HG02798 (cell line): ENCODE results near the gene FSD2.
A peak's percentile ranks its signal among the peaks of the same experiment; 100 is the strongest.
"Not testable (repeated sequence)": the region's sequence is repeated elsewhere in the genome, so short reads cannot be mapped to it uniquely, and the experiment has no call there.

ENCODE experiments used
- ATAC-seq: cut with Tn5 transposase; IDR thresholded peaks from one replicate; pipeline ENCODE4 v1.9.1; 2021; ENCODE audit warnings: mild to moderate bottlenecking; ENCODE audit not compliant: unreplicated experiment, poor library complexity

FSD2 gene

DNA sequence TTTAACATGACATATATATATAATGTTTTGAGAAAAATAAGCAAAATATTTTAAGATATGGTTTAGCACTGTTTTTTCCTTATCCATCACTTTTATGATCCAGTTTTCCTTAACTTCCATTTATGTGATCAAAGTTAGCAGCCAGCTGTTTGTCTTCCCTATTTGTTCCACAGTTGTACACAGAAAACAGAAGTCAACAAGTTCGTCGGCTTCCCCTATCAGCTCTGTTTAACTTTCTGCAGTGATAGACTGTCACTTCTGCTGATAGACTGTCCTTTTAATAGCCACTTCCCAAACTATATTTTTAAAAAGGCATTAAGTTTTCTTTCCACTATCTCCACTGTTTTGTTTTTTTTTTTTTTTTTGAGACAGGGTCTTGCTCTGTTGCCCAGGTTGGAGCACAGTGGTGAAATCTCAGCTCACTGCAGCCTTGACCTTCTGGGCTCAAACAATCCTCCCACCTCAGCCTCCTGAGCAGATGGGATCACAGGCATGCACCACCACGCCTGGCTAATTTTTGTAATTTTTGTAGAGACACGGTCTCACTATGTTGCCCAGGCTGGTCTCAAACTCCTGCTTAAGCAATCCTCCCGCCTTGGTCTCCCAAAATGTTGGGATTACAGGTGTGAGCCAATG is 7.2 kb downstream of the FSD2 start:
- ATAC-seq: no peak

DNA sequence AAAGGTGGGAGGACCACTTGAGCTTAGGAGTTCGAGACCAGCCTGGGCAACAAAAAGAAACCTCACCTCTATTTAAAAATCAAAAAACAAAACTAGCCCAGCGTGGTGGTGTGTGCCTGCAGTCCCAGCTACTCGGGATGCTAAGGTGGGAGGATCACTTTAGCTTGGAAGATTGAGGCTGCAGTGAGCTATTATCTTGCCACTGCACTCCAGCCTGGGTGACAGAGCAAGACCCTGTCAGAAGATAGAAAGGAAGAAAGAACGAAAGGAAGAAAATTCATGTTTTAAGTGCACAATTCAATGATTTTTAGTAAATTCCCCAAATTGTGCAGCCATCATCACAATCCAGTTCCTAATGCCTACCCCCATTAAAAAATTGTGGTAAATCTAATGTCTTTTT is 7.8 kb downstream of the FSD2 start:
- ATAC-seq: no peak

DNA sequence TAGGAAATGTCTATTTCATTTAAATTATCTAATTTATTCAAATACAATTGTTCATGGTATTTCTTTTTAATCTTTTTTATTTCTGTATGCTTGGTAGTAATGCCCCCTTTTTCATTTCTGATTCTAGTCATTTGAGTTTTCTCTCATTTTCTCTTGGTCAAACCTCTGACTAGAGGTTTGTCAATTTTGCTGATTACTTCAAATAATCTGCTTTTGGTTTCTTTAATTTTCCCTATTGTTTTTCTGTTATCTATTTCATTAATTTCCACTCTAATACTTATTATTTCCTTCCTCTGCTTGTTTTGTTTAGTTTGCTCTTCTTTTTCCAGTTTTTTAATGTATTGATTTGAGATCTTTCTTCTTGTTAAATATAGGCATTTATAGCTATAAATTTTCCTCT is 12.1 kb downstream of the FSD2 start:
- no peak for ATAC-seq

DNA sequence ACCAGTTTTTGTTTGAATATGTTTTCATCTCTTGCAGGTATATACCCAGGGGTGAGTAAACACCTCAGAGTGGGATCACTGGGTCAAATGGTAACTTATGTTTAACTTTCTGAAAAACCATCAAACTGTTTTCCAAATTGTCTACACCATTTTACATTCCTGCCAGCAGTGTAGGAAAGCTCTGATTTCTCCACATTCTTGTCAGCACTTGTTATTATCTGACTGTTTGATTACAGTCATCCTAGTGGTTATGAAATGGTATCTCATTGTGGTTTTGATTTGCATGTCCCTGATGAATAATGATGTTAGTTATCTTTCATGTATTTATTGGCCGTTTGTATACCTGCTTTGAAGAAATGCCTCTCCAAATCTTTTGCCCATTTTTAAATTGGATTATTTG is 13.8 kb downstream of the FSD2 start:
- ATAC-seq: no peak

DNA sequence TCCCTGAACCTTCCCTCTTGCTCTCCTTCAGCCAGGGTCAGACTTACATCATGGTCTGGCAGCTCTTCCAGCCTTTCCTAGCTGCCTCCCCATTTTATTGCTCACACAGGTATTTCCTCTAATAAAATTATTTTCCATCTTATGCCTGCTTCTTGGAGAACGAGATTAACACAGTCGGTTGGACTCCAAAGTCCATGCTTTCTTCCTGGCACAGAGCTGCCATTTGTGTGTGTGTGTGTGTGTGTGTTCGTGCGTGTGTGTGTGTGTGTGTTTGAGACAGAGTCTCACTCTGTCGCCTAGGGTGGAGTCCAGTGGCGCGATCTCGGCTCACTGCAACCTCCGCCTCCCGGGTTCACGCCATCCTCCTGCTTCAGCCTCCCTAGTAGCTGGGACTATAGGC is 15.5 kb downstream of the FSD2 start:
- ATAC-seq: no peak

DNA sequence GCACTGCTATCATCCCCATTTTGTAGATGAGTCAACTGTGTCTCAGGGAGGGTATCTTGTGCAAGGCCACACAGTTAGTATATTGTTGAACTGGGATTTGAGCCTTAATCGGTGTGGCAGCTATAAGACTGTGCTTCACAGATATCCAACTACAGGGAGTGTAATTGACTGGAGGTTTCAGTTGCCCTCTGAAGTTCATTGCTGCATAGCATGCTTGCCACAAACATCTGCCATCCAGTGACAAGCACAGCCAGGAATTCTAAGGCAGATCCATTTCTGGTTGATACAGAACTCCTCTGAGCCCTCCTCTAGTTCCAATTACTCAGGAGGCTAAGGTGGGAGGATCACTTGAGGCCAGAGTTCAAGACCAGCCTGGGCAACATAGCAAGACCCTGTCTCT is 16.4 kb downstream of the FSD2 start:
- no peak for ATAC-seq

DNA sequence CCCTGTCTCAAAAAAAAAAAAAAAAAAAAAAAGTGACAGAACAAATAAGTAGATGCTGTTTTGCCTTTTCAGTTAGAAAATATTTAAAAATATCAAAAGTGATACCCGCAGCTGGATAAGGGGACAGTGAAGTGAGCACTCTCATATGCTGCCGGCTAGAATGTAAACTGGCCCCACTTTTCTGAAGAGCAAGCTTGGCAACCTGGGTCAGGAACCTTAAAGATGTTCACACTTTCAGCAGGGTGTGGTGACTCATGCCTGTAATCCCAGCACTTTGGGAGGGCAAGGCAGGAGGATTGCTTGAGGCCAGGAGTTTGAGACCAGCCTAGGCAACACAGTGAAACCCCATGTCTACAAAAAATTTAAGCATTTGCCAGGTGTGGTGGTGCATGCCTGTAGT is 17.4 kb downstream of the FSD2 start:
- no peak for ATAC-seq

DNA sequence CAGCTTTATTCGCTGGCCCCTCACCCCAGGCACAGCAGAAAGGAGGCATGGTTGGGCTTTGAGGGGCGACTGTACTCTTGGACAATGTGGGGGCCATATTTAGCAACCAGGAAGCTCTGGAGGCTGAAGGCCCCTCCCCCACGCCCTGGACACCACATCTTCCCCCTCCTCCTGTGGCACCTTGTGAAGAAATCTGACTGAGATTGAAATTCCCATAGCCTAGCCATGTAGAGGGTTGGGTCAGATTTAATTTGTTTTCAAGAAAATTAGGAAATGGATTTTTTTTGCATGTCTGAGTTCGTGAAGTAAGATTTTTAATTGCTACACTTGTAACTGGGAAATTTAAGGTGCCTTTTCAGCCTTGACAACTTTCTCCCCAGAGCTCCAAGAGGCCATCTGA is 24.5 kb downstream of the FSD2 start:
- no peak for ATAC-seq

DNA sequence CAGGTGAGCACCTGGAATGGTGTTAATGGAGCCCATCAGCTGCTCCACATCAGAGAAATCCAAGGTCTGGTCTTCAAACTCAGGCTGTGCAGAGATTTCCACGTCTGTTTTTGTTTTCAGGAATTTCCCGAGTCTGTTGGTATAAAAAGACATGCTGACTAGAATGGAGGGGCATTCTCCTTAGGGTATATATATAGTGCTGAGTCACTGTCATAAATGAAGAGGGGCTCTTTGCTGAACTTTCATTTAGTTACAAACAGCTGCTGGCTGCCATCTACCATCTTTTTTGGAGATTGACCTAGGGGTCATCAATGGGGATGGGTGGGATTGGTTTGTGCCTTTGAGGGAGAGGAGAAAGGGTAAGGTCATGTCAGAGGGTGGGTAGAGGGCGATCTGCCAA is 27.1 kb downstream of the FSD2 start:
- ATAC-seq: no peak

DNA sequence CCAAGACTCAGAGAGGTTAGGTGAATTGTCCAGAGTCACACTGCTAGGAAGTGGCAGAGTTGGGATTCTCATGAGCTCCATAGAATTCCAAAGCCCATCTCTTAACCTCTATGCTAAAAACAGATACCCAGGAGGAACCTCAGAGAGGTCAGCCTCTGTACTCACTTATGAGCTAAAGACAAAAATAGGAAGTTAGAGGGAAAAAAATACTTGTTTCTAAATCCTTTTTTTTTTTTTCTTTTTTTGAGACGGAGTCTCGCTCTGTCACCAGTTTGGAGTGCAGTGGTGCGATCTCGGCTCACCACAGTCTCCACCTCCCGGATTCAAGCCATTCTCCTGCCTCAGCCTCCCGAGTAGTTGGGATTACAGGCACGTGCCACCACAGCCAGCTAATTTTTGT is 31.4 kb downstream of the FSD2 start:
- no peak for ATAC-seq

DNA sequence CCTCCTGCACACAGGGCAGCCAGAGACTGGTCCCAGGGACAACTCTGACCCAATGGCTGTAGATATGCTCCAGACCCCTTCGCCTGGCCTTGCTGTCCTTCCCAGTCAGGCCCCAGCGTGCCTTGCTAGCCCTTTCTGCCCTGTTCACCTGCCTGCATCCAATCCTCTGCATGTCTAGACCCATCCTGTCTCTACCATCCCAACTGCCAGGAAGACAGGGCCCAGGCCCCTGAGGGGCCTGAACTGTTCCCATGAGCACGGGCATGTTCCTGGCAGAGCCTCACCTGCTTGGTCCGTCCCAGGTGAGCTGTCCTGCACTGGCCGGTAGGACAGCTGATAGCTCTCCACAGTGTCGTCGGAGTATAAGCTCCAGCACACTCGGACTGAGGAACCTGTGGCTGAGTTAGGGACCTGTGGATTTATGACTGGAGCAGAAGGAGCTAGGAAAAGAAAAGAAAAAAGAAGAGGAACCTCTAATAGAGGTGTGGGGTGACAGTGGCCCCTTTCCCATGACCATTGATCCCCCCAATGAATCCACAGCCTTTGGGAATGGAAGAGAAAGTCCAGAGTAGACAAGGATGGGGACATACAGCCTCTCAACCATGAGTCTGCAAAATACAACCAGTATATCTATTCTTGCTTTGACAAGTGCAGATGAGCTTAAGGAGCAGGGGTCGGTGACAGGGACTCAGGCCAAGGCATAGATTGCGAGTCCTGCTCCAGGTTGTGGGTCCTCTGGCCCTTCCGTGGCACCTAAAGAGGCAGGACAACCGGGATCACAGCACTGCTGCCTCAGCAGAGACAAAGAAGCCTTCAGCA is 33.9 kb downstream of the FSD2 start:
- ATAC-seq: no peak

DNA sequence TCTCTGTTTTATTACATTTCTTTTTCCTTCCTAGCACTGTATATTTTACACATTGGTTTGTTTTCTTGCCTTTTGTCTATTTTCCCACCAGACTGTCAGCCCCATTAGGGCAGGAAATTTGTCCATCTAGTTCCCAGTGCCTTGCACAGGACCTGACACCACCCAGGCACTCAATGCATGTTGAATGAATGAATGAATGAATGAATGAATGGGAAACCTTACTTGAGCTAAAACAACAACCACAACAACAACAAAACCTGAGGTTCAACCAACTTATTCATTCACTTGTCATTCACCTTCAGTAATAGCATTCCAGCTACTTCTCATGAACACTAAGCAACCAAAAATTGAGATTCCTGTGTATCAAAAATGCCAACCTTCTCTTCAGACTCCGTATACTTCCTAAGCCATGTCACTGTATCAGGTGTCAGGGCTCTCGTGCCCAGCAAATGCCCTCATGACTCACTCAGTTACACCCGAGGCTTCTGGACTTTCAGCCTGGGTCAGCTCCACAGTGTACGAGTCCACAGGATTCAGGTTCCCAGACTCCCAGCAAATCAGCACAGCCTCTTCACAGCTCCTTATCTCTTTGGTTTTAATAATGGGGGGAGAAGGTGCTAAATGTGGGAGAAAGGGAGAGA is 37.3 kb downstream of the FSD2 start:
- ATAC-seq: no peak

DNA sequence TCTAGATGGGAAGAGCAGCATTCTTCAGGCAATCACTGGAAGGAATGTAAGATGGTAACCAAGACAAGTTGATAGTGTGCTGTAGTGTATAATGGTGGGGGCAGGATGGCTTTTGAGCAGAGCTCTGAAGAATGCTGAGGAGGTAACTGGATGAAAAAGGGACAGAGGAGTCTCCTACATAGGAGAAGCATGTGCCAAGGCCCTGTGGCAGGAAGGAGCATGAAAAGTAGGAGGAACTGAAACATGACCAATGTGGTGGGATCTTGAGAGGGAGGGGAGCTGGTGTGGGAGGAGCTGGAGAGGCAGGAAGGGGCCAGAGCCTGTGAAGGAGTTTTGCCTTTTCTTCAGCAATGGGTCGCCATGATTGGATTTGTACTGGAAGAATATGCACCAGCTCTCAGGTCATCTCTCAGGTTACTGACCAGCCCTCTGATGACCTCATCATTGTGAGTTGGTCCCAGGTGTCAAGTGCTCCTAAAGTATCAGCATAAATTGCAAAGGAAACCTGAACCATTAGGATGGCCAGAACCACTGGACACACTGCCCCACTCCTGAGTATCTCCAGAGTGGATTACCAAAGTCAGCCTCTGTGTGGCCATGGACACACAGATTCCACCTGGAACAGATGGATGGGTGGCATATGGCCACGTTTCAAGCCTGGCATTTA is 38.6 kb downstream of the FSD2 start:
- ATAC-seq: no peak

DNA sequence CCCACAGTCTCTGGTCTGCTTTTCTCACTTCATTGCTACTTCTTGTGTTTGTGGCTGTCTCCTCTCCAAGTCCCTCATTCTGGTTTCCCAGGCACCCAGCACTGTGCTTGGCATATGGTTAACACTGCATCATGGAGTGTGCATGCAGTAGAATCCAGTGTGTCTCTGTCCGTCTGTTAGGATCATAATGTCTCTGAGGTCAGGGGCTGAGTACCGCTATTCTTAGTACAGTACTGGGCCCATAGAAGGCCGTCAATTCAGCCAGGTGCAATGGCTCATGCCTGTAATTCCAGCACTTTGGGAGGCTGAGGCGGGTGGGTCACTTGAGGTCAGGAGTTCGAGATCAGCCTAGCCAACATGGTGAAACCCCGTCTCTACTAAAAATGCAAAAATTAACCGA is 39.7 kb downstream of the FSD2 start:
- not testable (repeated sequence) for ATAC-seq

DNA sequence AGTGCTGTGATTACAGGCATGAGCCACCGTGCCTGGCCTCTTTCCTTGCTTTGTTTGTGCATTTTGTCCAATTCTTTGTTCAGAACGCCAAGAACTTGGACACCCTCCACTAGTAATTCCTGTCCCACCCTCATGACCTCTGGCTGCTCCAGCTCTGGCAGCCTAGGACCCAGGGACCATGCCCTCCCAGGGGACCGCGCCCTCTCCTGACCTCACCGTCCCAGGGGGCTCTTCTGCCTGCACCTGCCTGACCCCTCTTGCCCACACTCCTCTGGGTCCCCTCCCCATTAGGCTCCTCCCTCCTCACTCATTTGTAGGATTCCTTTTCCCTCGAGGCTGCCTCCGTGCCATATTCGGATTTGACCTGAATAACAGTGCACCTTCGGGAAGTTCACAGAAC is 41.1 kb downstream of the FSD2 start:
- no peak for ATAC-seq

DNA sequence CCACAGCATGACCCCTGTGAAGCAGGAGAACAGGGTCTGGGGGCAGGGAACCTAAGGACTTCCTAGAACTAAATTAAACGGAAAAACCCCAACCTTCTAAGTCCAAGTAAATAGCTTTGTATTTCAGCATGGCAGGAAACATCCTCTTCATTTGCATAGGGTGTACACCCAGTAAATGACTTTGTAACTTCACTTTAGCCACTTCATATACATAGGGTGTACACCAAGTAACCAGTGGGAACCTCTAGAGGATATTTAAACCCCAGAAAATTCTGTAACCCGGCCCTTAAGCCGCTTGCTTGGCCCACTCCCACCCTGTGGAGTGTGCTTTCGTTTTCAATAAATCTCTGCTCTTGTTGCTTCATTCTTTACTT is 41.8 kb downstream of the FSD2 start:
- no peak for ATAC-seq

DNA sequence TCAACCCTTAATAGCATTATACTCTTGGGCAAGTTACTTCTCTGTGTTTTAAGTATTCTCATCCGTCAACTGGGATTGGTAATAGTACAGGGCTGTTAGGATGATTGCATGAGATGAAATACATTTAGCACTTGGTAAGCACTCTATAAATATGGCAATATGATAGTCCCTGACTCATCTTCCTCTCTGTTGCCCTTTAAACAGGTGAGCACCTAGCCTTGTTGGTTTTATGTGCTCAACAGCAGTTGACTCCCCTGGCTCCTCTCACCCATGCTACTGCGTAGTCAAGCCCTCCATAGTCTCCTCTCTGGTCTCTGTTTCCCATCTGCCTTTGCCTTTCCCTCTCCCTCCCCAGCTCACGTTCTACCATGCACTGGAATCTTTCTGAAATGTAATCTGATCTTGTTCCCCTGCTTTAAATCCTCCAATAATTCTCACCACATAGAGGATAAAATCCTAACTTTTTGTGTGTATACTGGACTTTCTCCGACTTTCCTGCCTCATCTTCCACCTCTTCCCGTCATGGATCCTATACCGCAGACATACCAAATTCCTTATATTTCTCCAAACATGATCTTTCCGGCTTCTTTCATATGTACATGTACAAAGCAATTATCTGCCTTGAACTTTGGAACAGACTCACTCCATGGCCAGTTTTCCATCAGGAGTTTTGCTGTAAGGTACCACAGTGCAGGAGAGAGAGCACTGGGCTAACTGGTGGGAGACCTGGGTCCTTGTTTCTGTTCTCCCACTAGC is 42.3 kb downstream of the FSD2 start:
- no peak for ATAC-seq

DNA sequence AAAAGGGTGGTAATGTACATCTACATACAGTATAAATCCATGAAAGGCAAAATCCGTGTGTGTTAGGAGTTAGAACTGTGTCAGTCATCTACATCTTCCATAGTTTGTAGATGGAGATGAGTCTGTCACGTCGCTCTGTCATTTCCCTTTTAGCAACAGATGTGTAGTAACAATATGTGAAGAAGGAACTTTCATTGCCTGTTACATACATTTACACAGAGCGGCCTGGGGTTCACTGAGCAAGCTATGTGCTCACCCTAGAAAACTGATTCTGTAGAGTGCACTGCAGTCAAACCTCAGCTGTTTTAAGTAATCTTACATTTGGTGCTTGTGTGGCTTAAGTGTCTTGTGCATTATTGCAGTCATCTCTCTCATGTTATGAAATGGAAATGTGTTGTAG is 54.6 kb downstream of the FSD2 start:
- no peak for ATAC-seq

DNA sequence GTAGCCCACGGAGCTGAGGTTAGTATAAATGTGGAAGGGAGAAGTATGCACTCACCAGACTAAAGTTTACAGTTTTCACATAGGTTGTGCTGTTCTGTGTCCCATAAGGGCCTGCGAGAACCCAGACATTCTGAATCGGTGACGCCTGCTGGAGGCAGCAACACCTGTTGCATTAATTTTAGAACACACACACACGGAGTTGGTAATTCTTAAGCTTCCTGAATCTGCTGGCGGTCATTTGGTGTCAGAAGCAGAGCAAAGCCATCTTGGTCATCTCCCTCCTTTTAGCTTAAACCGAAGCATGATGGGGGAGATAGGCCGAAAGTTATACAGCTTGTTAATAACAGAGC is 55.1 kb downstream of the FSD2 start:
- peak; percentile 25 for ATAC-seq

DNA sequence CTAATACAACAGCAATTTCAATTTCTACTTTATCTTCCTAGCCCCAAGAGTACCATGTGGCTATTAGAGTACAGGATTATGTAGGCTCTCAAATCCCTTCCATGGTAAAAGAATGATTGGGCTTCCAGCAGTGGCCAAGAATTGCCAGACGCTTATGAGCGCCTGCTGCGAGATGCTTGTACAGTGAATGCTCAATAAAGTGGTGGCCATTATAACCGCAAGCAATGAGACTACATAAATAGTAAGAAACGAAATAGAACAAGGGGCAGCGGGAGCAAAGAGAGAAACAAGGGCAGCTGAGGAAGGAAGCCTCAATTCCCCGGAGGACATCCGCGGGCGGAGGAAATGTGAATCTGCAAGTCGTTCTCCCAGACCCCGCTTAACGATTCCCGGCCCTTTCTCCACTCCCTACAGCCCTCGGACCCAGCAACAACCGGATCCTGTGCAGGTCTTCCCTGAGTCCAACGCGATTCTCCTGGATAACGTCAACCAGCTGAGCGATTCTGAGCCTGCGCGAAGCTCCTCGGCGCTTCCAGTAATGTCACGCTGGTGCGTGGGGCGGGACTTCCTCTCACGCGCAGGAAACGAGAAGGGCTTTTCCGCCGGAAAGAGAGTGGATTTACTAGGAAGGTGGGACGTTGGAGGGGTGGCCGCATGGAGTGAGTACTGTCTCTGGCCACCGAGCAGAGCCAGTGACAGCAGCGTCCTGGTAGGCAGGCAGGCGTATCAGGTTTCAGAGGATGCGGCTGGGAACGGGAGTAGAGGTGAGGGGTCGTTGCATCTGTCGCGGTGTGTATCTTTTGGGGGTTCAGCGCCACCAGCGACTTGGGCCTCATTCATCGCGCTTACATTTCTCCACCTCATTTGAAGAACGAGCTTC is 55.7 kb downstream of the FSD2 start:
- ATAC-seq: peak; percentile 95
